K562 (cell line): Measurements from ENCODE around the gene HMCN1. TPM values are rescaled to one million over a fixed set of nuclear protein-coding genes. Genes with fewer than 3 reads are reported as not detected.

Experiments
- CCNT2 ChIP-seq: IDR thresholded peaks from 2 replicates; pipeline ENCODE4 v1.6.1; 2011; ENCODE audit warnings: borderline replicate concordance, low read depth, mild to moderate bottlenecking, moderate library complexity, mixed read lengths, low read length; ENCODE audit not compliant: insufficient read length; ENCODE audit errors: extremely low read depth
- CGGBP1 ChIP-seq: fragments of 250-450 bp; sonication (Bioruptor Pico); IDR thresholded peaks from 2 replicates; pipeline ENCODE4 v1.9.0; 2021; ENCODE audit warnings: mild to moderate bottlenecking
- XRCC5 ChIP-seq: fragments of 200-400 bp; formaldehyde crosslinking; IDR thresholded peaks from 2 replicates; pipeline ENCODE4 v1.6.1; 2017; ENCODE audit warnings: low read depth, mild to moderate bottlenecking, low read length
- ZBED1 ChIP-seq: IDR thresholded peaks from 2 replicates; pipeline ENCODE4 v1.6.1; 2014
- ZNF197 ChIP-seq: fragments of 200-800 bp; sonication (Bioruptor generic); IDR thresholded peaks from 2 replicates; pipeline ENCODE4 v1.6.1; 2016; ENCODE audit warnings: low read depth, missing genetic modification characterization, missing compliant biosample characterization
- ZNF318 ChIP-seq, 2 experiments: fragments of 450-650 bp; IDR thresholded peaks; 2 replicates each; pipeline ENCODE4 v1.6.1; 2016; ENCODE audit warnings: mild to moderate bottlenecking in 2 of 2, borderline replicate concordance in 1 of 2, low read depth in 1 of 2, moderate library complexity in 1 of 2
- polyA plus RNA-seq, 8 experiments: library from polyadenylated mRNA; depleted of rRNA in 4 of 8; stranded (reverse) in 5 of 8; unstranded in 3 of 8; fragments of >200 nt; fragmentation: Nextera tagmentation in 2 of 8; fragmentation: Illumina TruSeq in 1 of 8; extraction: Ambion mirVana in 2 of 8; extraction: Trizol in 1 of 8; gene quantifications; 2 replicates each; pipeline versions ENCODE4 v1.2.1 to v1.2.3, GENCODE V29; 2011 to 2014; ENCODE audit warnings: inconsistent platforms in 1 of 8, missing spikeins in 1 of 8
- total RNA-seq, 7 experiments: library from RNA; depleted of rRNA in 6 of 7; stranded (reverse); fragments of >200 nt in 6 of 7; fragmentation: Illumina TruSeq in 2 of 7; extraction: Trizol in 2 of 7; gene quantifications; 2 replicates each; pipeline versions ENCODE4 v1.2.1 to v1.2.3, GENCODE V29; 2011 to 2021; ENCODE audit warnings: low replicate concordance in 1 of 7
- TF ChIP-seq, protein P1 (sequence below), 2 experiments: fragments of 450-650 bp; conservative IDR thresholded peaks; 2 replicates each; pipeline ENCODE4 v1.6.1; 2017; ENCODE audit warnings: mild to moderate bottlenecking in 2 of 2, moderate library complexity in 2 of 2
- TF ChIP-seq, protein P2 (sequence below): sonication (generic); IDR thresholded peaks from 2 replicates; pipeline ENCODE4 v1.6.1; 2016

Gene HMCN1
- total and polyA plus RNA-seq, 9 of the 15 experiments (the other 6 are each of a cell fraction or from before 2014, with no cell fraction given), result 0.07 to 0.36 (median 0.21) TPM

GRCh38 chr1:186022184-186022583 is 288.0 kb downstream of the HMCN1 start (continued):
- no peak for TF ChIP-seq ZNF197 (CRISPR knock-in tag)
- TF ChIP-seq, protein P1, sequence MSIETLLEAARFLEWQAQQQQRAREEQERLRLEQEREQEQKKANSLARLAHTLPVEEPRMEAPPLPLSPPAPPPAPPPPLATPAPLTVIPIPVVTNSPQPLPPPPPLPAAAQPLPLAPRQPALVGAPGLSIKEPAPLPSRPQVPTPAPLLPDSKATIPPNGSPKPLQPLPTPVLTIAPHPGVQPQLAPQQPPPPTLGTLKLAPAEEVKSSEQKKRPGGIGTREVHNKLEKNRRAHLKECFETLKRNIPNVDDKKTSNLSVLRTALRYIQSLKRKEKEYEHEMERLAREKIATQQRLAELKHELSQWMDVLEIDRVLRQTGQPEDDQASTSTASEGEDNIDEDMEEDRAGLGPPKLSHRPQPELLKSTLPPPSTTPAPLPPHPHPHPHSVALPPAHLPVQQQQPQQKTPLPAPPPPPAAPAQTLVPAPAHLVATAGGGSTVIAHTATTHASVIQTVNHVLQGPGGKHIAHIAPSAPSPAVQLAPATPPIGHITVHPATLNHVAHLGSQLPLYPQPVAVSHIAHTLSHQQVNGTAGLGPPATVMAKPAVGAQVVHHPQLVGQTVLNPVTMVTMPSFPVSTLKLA (conservative IDR thresholded peaks at IDR 0.05), result no peak
- no peak for TF ChIP-seq ZBED1
- TF ChIP-seq ZNF318 (IDR thresholded peaks at IDR 0.05; ENCODE audit: borderline replicate concordance in 1 of 2, low read depth in 1 of 2), result no peak
- TF ChIP-seq, protein P2, sequence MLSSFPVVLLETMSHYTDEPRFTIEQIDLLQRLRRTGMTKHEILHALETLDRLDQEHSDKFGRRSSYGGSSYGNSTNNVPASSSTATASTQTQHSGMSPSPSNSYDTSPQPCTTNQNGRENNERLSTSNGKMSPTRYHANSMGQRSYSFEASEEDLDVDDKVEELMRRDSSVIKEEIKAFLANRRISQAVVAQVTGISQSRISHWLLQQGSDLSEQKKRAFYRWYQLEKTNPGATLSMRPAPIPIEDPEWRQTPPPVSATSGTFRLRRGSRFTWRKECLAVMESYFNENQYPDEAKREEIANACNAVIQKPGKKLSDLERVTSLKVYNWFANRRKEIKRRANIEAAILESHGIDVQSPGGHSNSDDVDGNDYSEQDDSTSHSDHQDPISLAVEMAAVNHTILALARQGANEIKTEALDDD, result peak; percentile 98
- no peak for TF ChIP-seq CGGBP1
- no peak for TF ChIP-seq XRCC5
- no peak for TF ChIP-seq CCNT2
